Measurements from ENCODE around the gene CHURC1. TPM values are rescaled to one million over a fixed set of nuclear protein-coding genes. Genes with fewer than 3 reads are reported as not detected.
"Not testable (repeated sequence)": the region's sequence is repeated elsewhere in the genome, so short reads cannot be mapped to it uniquely, and the experiment has no call there.

CHURC1 gene
- polyA plus RNA-seq, 6 donors from 2014 or later, result 101 to 151 (median 133) TPM

GRCh38 chr14:64879635-64880220 is 34.5 kb upstream of the CHURC1 start, which contains the start of gene SPTB:
SPTB (minus strand) TSS chr14:64879907; CDS start chr14:64823094, 56,813 bp downstream.
- H3K27ac Mint-ChIP-seq, result no peak within 1 kb of the TSS
- peak; percentile 76 to 77 for ATAC-seq (ENCODE audit: low read depth in 2 of 2)
- H3K9me3 Mint-ChIP-seq, result no peaks in the 10 kb centered on the region
- peak; percentile 42 for DNase-seq
- peak within 1 kb of the TSS; percentile 79 to 93 (median 88) for H3K4me3 Mint-ChIP-seq
- peaks cover 51 to 61% (median 58%) of the 10 kb centered on the region in 3 donors for H3K27me3 Mint-ChIP-seq
- H3K36me3 Mint-ChIP-seq, result peaks cover 0 to 8% of the 10 kb centered on the region in 2 donors
- H3K4me1 Mint-ChIP-seq, result peaks cover 0 to 14% (median 8%) of the 10 kb centered on the region in 3 donors

- no peaks in the 10 kb centered on the region for H3K9me3 Mint-ChIP-seq
- H3K27me3 Mint-ChIP-seq, result peaks cover 48 to 66% (median 58%) of the 10 kb centered on the region in 3 donors
- ATAC-seq (ENCODE audit: low read depth in 2 of 2), result peak; percentile 73 to 81
- H3K27ac Mint-ChIP-seq, result no peak overlapping the region
- peaks cover 0 to 14% (median 8%) of the 10 kb centered on the region in 3 donors for H3K4me1 Mint-ChIP-seq
- DNase-seq, result peak; percentile 40
- H3K36me3 Mint-ChIP-seq, result peaks cover 0 to 8% of the 10 kb centered on the region in 2 donors
- H3K4me3 Mint-ChIP-seq, result peak overlapping the region; percentile 79 to 93 (median 88)
These were observed 33.8 kb upstream of the CHURC1 start for GRCh38 chr14:64880221-64881121.

GRCh38 chr14:64885559-64885958 is 28.7 kb upstream of the CHURC1 start:
- Mint-ChIP-seq H3K27me3 (peaks cover 42 to 64% (median 61%) of the 10 kb centered on the region in 3 donors), H3K4me1 (peaks cover 0 to 5% (median 2%) of the 10 kb centered on the region in 3 donors), H3K4me3 (no peak overlapping the region)

DNA sequence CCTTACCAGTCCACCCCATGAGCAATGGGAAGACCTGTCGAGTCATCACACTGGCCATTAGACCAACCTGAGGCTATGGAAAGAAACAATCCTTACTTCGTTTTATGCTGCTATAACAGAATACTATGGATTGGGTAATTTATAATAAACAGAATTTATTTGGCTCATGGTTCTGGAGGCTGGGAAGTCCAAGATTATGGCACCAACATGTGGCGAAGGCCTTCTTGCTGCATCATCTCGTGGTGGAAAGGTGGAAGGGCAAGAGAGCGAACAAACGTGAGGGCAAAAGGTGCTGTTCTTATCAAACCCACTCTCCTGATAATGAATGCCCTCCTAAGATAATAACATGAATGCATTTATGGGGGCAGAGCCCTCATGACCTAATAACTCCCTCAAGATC is 24.9 kb upstream of the CHURC1 start:
- ATAC-seq (ENCODE audit: low read depth in 2 of 2), result no peak
- Mint-ChIP-seq H3K27me3 (peaks cover 36 to 44% (median 42%) of the 10 kb centered on the region in 3 donors), H3K9me3 (no peaks in the 10 kb centered on the region), H3K36me3 (no peaks in the 10 kb centered on the region), H3K4me3 (no peak overlapping the region), H3K27ac (no peak overlapping the region), H3K4me1 (no peaks in the 10 kb centered on the region)
- DNase-seq, result no peak

More at GRCh38 chr14:64885559-64885958, 28.7 kb upstream of the CHURC1 start:
- Mint-ChIP-seq H3K27ac (no peak overlapping the region), H3K9me3 (no peaks in the 10 kb centered on the region), H3K36me3 (peaks cover 0 to 8% of the 10 kb centered on the region in 2 donors)
- ATAC-seq (ENCODE audit: low read depth in 2 of 2) (no peak), DNase-seq (no peak)

GRCh38 chr14:64891173-64891838 is 22.9 kb upstream of the CHURC1 start:
- no peak for ATAC-seq (ENCODE audit: low read depth in 2 of 2)
- no peaks in the 10 kb centered on the region for H3K4me1 Mint-ChIP-seq
- H3K27ac Mint-ChIP-seq, result no peak overlapping the region
- H3K27me3 Mint-ChIP-seq, result peaks cover 23 to 27% (median 25%) of the 10 kb centered on the region in 3 donors
- DNase-seq, result no peak
- H3K4me3 Mint-ChIP-seq, result peak overlapping the region in 1 of 8 donors; percentile 6
- H3K9me3 Mint-ChIP-seq, result no peaks in the 10 kb centered on the region
- H3K36me3 Mint-ChIP-seq, result no peaks in the 10 kb centered on the region

GRCh38 chr14:64891839-64892375 is 22.3 kb upstream of the CHURC1 start:
- DNase-seq (peak; percentile 18), ATAC-seq (ENCODE audit: low read depth in 2 of 2) (peak; percentile 73 to 74)
- H3K4me1 Mint-ChIP-seq, result no peaks in the 10 kb centered on the region
- no peaks in the 10 kb centered on the region for H3K9me3 Mint-ChIP-seq
- no peaks in the 10 kb centered on the region for H3K36me3 Mint-ChIP-seq
- no peak overlapping the region for H3K27ac Mint-ChIP-seq
- peaks cover 18 to 24% (median 22%) of the 10 kb centered on the region in 3 donors for H3K27me3 Mint-ChIP-seq
- H3K4me3 Mint-ChIP-seq, result no peak overlapping the region

DNA sequence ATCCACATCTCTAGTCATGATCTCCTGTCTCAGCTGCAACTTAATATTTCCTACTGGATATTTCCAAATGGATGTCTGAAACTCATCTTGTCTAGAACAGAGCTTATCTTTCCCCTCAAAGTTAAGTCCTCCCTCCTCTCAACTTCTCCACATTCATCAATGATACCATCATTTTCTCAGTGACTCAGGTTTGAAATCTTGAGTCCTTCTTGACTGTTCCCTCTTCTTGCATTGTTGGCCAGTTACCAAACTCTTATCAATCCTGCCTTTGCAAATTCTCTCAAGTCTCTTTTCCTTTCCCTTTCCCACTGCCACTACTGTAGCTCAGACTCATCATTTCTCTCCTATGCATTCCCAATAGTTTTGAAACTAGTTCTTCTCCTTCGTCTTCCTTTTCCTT is 14.3 kb upstream of the CHURC1 start:
- ATAC-seq (ENCODE audit: low read depth in 2 of 2) (no peak), DNase-seq (no peak)
- peaks cover 24 to 33% (median 30%) of the 10 kb centered on the region in 3 donors for H3K27me3 Mint-ChIP-seq
- H3K4me3 Mint-ChIP-seq, result no peak overlapping the region
- H3K4me1 Mint-ChIP-seq, result no peaks in the 10 kb centered on the region
- no peaks in the 10 kb centered on the region for H3K9me3 Mint-ChIP-seq
- H3K36me3 Mint-ChIP-seq, result no peaks in the 10 kb centered on the region
- no peak overlapping the region for H3K27ac Mint-ChIP-seq

DNA sequence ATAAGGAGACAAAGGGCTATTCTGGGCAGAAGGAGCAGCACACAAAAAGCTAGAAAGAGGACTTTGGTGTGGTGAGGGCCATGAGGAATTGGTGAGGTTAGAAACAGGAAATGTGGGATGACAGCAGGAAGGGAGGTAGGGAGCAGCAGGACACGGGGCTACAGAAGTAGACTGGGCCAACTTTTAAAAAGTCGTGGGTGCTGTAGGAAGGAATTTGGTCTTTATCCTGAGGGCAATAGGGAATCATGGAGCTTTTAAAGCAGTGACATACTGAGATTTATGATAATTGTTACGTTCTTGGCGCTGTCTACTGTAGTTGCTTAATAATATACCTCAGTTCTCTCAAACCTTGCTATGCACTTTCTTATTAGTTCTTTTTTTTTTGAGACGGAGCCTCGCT is 8.2 kb upstream of the CHURC1 start:
- H3K4me3 Mint-ChIP-seq, result no peak overlapping the region
- H3K4me1 Mint-ChIP-seq, result no peaks in the 10 kb centered on the region
- H3K27me3 Mint-ChIP-seq, result peaks cover 24 to 36% (median 28%) of the 10 kb centered on the region in 3 donors
- DNase-seq (no peak), ATAC-seq (ENCODE audit: low read depth in 2 of 2) (no peak)
- H3K36me3 Mint-ChIP-seq, result no peaks in the 10 kb centered on the region
- H3K27ac Mint-ChIP-seq, result peak overlapping the region in 1 of 6 donors; percentile 67
- H3K9me3 Mint-ChIP-seq, result no peaks in the 10 kb centered on the region

GRCh38 chr14:64910847-64911495 is 3.3 kb upstream of the CHURC1 start:
- H3K27me3 Mint-ChIP-seq, result peaks cover 7 to 20% (median 12%) of the 10 kb centered on the region in 3 donors
- DNase-seq (no peak), ATAC-seq (ENCODE audit: low read depth in 2 of 2) (no peak)
- H3K27ac Mint-ChIP-seq, result peak overlapping the region in 1 of 6 donors; percentile 4
- no peak overlapping the region for H3K4me3 Mint-ChIP-seq
- H3K9me3 Mint-ChIP-seq, result no peaks in the 10 kb centered on the region
- H3K36me3 Mint-ChIP-seq, result no peaks in the 10 kb centered on the region
- H3K4me1 Mint-ChIP-seq, result peaks cover 18 to 22% (median 19%) of the 10 kb centered on the region in 3 donors

- H3K36me3 Mint-ChIP-seq, result no peaks in the 10 kb centered on the region
- peak overlapping the region in 1 of 8 donors; percentile 59 for H3K4me3 Mint-ChIP-seq
- H3K27me3 Mint-ChIP-seq, result peaks cover 0 to 11% (median 2%) of the 10 kb centered on the region in 3 donors
- DNase-seq, result no peak
- no peaks in the 10 kb centered on the region for H3K9me3 Mint-ChIP-seq
- H3K4me1 Mint-ChIP-seq, result peaks cover 21 to 35% (median 24%) of the 10 kb centered on the region in 3 donors
- no peak for ATAC-seq (ENCODE audit: low read depth in 2 of 2)
- H3K27ac Mint-ChIP-seq, result no peak overlapping the region
These were observed 2.0 kb upstream of the CHURC1 start for GRCh38 chr14:64912261-64912660.

DNA sequence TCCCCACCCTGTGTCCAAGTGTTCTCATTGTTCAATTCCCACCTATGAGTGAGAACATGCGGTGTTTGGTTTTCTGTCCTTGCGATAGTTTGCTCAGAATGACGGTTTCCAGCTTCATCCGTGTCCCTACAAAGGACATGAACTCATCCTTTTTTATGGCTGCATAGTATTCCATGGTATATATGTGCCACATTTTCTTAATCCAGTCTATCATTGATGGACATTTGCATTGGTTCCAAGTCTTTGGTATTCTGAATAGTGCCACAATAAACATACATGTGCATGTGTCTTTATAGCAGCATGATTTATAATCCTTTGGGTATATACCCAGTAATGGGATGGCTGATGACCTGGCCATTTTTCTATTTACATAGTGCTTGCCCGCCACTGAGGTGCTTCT is 778 bp upstream of the CHURC1 start:
- H3K9me3 Mint-ChIP-seq; H3K27me3 Mint-ChIP-seq; H3K36me3 Mint-ChIP-seq; DNase-seq; ATAC-seq (ENCODE audit: low read depth in 2 of 2): not testable (repeated sequence)
- Mint-ChIP-seq H3K4me1 (peaks cover 33 to 45% (median 34%) of the 10 kb centered on the region in 3 donors), H3K27ac (peak overlapping the region; percentile 97 to 99 (median 98)), H3K4me3 (peak overlapping the region; percentile 90 to 98 (median 96))

DNA sequence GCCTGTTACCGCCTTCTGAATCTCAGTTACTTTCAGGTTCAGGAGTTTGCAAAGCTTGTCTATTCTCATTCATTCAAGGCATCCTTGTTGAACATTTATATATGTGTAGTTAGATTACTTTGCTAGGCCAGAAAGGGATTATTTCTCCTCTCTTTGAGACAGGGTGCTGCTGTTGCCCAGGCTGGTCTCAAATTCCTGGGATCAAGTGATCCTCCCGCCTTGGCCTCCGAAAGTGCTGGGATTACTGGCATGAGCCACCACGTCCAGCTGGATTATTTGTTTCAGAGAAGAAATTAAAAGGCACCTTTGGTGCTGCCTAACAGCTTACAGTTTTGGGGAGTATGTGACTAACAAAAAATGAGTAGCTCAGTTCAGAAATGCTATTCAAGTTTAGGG is 772 bp downstream of the CHURC1 start:
- H3K4me3 Mint-ChIP-seq, result peak overlapping the region; percentile 90 to 98 (median 96)
- peaks cover 0 to 5% (median 0%) of the 10 kb centered on the region in 3 donors for H3K27me3 Mint-ChIP-seq
- DNase-seq (no peak), ATAC-seq (ENCODE audit: low read depth in 2 of 2) (no peak)
- H3K9me3 Mint-ChIP-seq, result no peaks in the 10 kb centered on the region
- peak overlapping the region; percentile 97 to 99 (median 98) for H3K27ac Mint-ChIP-seq
- H3K4me1 Mint-ChIP-seq, result peaks cover 35 to 54% (median 43%) of the 10 kb centered on the region in 3 donors
- H3K36me3 Mint-ChIP-seq, result no peaks in the 10 kb centered on the region

Measured in naive B cell (primary cell).